PC-3 (cell line): ENCODE results near the gene DNAH14. TPM values are rescaled to one million over a fixed set of nuclear protein-coding genes. Genes with fewer than 3 reads are reported as not detected.
A peak's percentile ranks its signal among the peaks of the same experiment; 100 is the strongest.
"Not testable (repeated sequence)": the region's sequence is repeated elsewhere in the genome, so short reads cannot be mapped to it uniquely, and the experiment has no call there.

Experiments
- ATAC-seq: fragments of 200-7000 bp; cut with Tn5 transposase; 2 replicates; pipeline ENCODE4 v1.9.1; 2020; ENCODE audit warnings: mild to moderate bottlenecking, moderate library complexity
- Bru-seq: library from RNA; stranded (reverse); fragments of 400-500 nt; gene quantifications from one replicate; lab custom pipeline; 2021; lab: Mats Ljungman, UMichigan
- BruChase-seq, 2 experiments: library from RNA; stranded (reverse); fragments of 400-500 nt; gene quantifications; one replicate each; lab custom pipeline; 2021; lab: Mats Ljungman, UMichigan
- BruUV-seq: library from RNA; stranded (reverse); fragments of 400-500 nt; replicated peaks from 2 replicates; lab custom pipeline; 2021; lab: Mats Ljungman, UMichigan
- CTCF ChIA-PET: fragments of 300-600 bp; sonication (Branson Sonifier 250); formaldehyde crosslinking; loops from one replicate; lab custom pipeline; 2022; ENCODE audit warnings: antibody characterized with exemption; lab: Charles Lee
- POLR2A ChIA-PET: fragments of 300-600 bp; sonication (Branson Sonifier 250); formaldehyde crosslinking; loops from one replicate; lab custom pipeline; 2022; ENCODE audit warnings: antibody characterized with exemption; ENCODE audit not compliant: unreplicated experiment; lab: Charles Lee
- DNase-seq: peaks from one replicate; pipeline ENCODE4 v3.0.0-alpha.2; 2015
- H2AFZ ChIP-seq: fragments of 300-600 bp; sonication (generic); 2 replicates; pipeline ENCODE4 v1.6.0; 2016; ENCODE audit warnings: antibody characterized with exemption, low read length
- H3F3A ChIP-seq: fragments of 300-600 bp; sonication (generic); one replicate; pipeline ENCODE4 v1.6.0; 2017; ENCODE audit warnings: antibody characterized with exemption, low read length, control low read depth, mild to moderate bottlenecking; ENCODE audit not compliant: unreplicated experiment
- H3K27ac ChIP-seq: fragments of 300-600 bp; sonication (generic); 2 replicates; pipeline ENCODE4 v1.5.1; 2016; ENCODE audit warnings: mild to moderate bottlenecking, low read length
- H3K27me3 ChIP-seq: fragments of 300-600 bp; sonication (generic); 2 replicates; pipeline ENCODE4 v1.6.1; 2016; ENCODE audit warnings: low read length, mixed read lengths
- H3K36me3 ChIP-seq: fragments of 300-600 bp; sonication (generic); 2 replicates; pipeline ENCODE4 v1.6.1; 2016; ENCODE audit warnings: low read depth, mixed run types, low read length, mixed read lengths
- H3K4me1 ChIP-seq: fragments of 300-600 bp; sonication (generic); 2 replicates; pipeline ENCODE4 v1.5.1; 2016; ENCODE audit warnings: low read length; ENCODE audit not compliant: insufficient read depth
- H3K4me2 ChIP-seq: fragments of 300-600 bp; sonication (generic); 2 replicates; pipeline ENCODE4 v1.6.0; 2016; ENCODE audit warnings: low read length
- H3K4me3 ChIP-seq: fragments of 300-600 bp; sonication (generic); 2 replicates; pipeline ENCODE4 v1.5.1; 2016; ENCODE audit warnings: mild to moderate bottlenecking, low read length, mixed read lengths
- H3K79me2 ChIP-seq: fragments of 300-600 bp; sonication (generic); 2 replicates; pipeline ENCODE4 v1.6.1; 2017; ENCODE audit warnings: low read length, mixed read lengths
- H3K9ac ChIP-seq: fragments of 300-600 bp; sonication (generic); 2 replicates; pipeline ENCODE4 v1.6.0; 2016; ENCODE audit warnings: mild to moderate bottlenecking, low read length
- H3K9me2 ChIP-seq: fragments of 300-600 bp; sonication (generic); replicated peaks from 2 replicates; pipeline ENCODE4 v1.6.1; 2016; ENCODE audit warnings: mixed run types, low read length, mixed read lengths
- H3K9me3 ChIP-seq: fragments of 300-600 bp; sonication (generic); 2 replicates; pipeline ENCODE4 v1.6.1; 2016; ENCODE audit warnings: low read length, mixed read lengths
- H4K20me1 ChIP-seq: fragments of 300-600 bp; sonication (generic); 2 replicates; pipeline ENCODE4 v1.6.1; 2016; ENCODE audit warnings: low read length, mixed read lengths
- CTCF ChIP-seq: fragments of 300-600 bp; sonication (generic); conservative IDR thresholded peaks from 2 replicates; pipeline ENCODE4 v1.5.1; 2017; ENCODE audit warnings: antibody characterized with exemption, low read depth, mild to moderate bottlenecking, low read length
- EZH2 ChIP-seq: fragments of 300-600 bp; sonication (generic); IDR thresholded peaks from one replicate; pipeline ENCODE4 v1.6.1; 2017; ENCODE audit warnings: antibody characterized with exemption, mild to moderate bottlenecking, low read length; ENCODE audit not compliant: unreplicated experiment
- EZH2phosphoT487 ChIP-seq: fragments of 300-600 bp; sonication (generic); IDR thresholded peaks from 2 replicates; pipeline ENCODE4 v1.6.1; 2018; ENCODE audit warnings: mild to moderate bottlenecking, antibody characterized with exemption, low read length, borderline replicate concordance
- intact Hi-C: fragments of 100-400 bp; cut with micrococcal nuclease; formaldehyde crosslinking; loops from 2 replicates; pipeline ENCODE4 v1.9.0; 2023
- long read RNA-seq: library from polyadenylated mRNA; unstranded; transcript quantifications from one replicate; pipeline ENCODE4 v2.0.0, GENCODE V29; 2021; ENCODE audit not compliant: unreplicated experiment
- total RNA-seq: library from RNA; depleted of rRNA; stranded (reverse); fragments of >200 nt; gene quantifications from 2 replicates; pipeline ENCODE4 v1.2.3, GENCODE V29; 2014; rRNA removed

The DNAH14 gene
- total RNA-seq (36.6 and 42.8 TPM in 2 replicates), Bru-seq, nascent RNA (percentile 67 among the genes with signal in this experiment), BruChase-seq, experiment 1, labeled RNA remaining after a 6-hour chase (percentile 70 among the genes with signal in this experiment), BruChase-seq, experiment 2, labeled RNA remaining after a 2-hour chase (percentile 82 among the genes with signal in this experiment)
- long read RNA-seq, transcript DNAH14-205 (7 exons, 1,103 nt): major isoform, 5 of 39 reads
- long read RNA-seq, partial matches to known transcripts: 18 of 39 reads
- long read RNA-seq, other reads (novel, unspliced or antisense): 16 of 39 reads

- Histone ChIP-seq H3K79me2 (peaks cover 46% of the 10 kb centered on the region), H4K20me1 (no peaks in the 10 kb centered on the region), H3K9me2 (no peaks in the 10 kb centered on the region), H3K36me3 (peaks cover 32% of the 10 kb centered on the region), H3K4me3 (peak within 1 kb of the TSS; percentile 81), H3K27ac (peak within 1 kb of the TSS; percentile 57), H3K4me1 (no peaks in the 10 kb centered on the region), H3K4me2 (peak within 1 kb of the TSS; percentile 93), H3K9me3 (peaks cover 31% of the 10 kb centered on the region), H2AFZ (peak within 1 kb of the TSS; percentile 97), H3K9ac (peak within 1 kb of the TSS; percentile 79), H3K27me3 (no peaks in the 10 kb centered on the region), H3F3A (no peaks in the 10 kb centered on the region)
- peak; percentile 98 for ATAC-seq
- POLR2A ChIA-PET: no interaction called here
- peak; percentile 94 for DNase-seq
- no TSS peak for BruUV-seq
- intact Hi-C loops: loop anchor here (1.0 to 10.0 kb wide), 4 partner anchors 195 to 505 kb away; partner anchors contain the start of gene LBR
- CTCF ChIA-PET: interaction anchor here (0.6 kb wide), 2 partner anchors 414 to 423 kb away, joined by 3 to 4 read pairs; no protein-coding TSS in a partner anchor
- TF ChIP-seq CTCF (no peak), EZH2 (no peak), EZH2phosphoT487 (no peak)
Observed at GRCh38 chr1:224929335-224930237, at the start of gene DNAH14. DNAH14 (plus strand) TSS chr1:224929675; CDS start chr1:224952703, 23,028 bp downstream.

- DNase-seq (no peak), ATAC-seq (no peak)
- CTCF ChIA-PET: no interaction called here
- intact Hi-C loops: no loop called here
- Histone ChIP-seq H3K9me3 (no peaks in the 10 kb centered on the region), H3K27ac (no peak overlapping the region), H4K20me1 (no peaks in the 10 kb centered on the region), H3F3A (no peaks in the 10 kb centered on the region), H3K9me2 (no peaks in the 10 kb centered on the region), H3K36me3 (no peaks in the 10 kb centered on the region), H3K4me2 (no peak overlapping the region), H3K27me3 (peaks cover 5% of the 10 kb centered on the region; the same call in 1 of the 2 replicates), H3K4me3 (no peak overlapping the region), H2AFZ (no peak overlapping the region), H3K9ac (no peak overlapping the region), H3K4me1 (0 out of 2 replicates have a peak, but pooled peaks cover 4% of the 10 kb centered on the region), H3K79me2 (no peaks in the 10 kb centered on the region)
- no peak for TF ChIP-seq EZH2phosphoT487
- no peak for TF ChIP-seq CTCF
- TF ChIP-seq EZH2: no peak
- no TSS peak for BruUV-seq
- POLR2A ChIA-PET: no interaction called here
Observed at GRCh38 chr1:224880593-224881307, 48.7 kb upstream of the DNAH14 start.

GRCh38 chr1:224881308-224881692, 48.2 kb upstream of the DNAH14 start:
- BruUV-seq, H3K27ac ChIP-seq, DNase-seq, H3K9me3 ChIP-seq, POLR2A ChIA-PET, H3K79me2 ChIP-seq, H3K4me3 ChIP-seq, H3K36me3 ChIP-seq, ATAC-seq, H3K9ac ChIP-seq, H3F3A ChIP-seq, H4K20me1 ChIP-seq, H3K4me1 ChIP-seq, H2AFZ ChIP-seq, H3K4me2 ChIP-seq, H3K9me2 ChIP-seq, CTCF ChIA-PET, H3K27me3 ChIP-seq, intact Hi-C loops: not testable (repeated sequence)
